Liver (tissue), 9 donors: ENCODE results near the gene ZFAND3. TPM values are rescaled to one million over a fixed set of nuclear protein-coding genes. Genes with fewer than 3 reads are reported as not detected.

Source experiments
- DNase-seq: peaks from one replicate; pipeline ENCODE4 v3.0.0-alpha.2; 2017; ENCODE audit warnings: low spot score
- H3K27ac ChIP-seq, 2 donors: one replicate each; pipeline ENCODE4 v1.7.0; 2013; ENCODE audit warnings: inconsistent platforms in 2 of 2, low read length in 2 of 2, control low read depth in 1 of 2, low read depth in 1 of 2, mild to moderate bottlenecking in 1 of 2
- H3K27me3 ChIP-seq, 4 donors: one replicate each; pipeline versions ENCODE4 v1.6.1 to v1.7.0; 2013; ENCODE audit warnings: low read length in 3 of 4, inconsistent platforms in 1 of 4, mild to moderate bottlenecking in 1 of 4, moderate library complexity in 1 of 4; ENCODE audit not compliant: control insufficient read depth in 4 of 4, insufficient read depth in 4 of 4
- H3K36me3 ChIP-seq, 4 donors: one replicate each; pipeline versions ENCODE4 v1.6.1 to v1.7.0; 2013; ENCODE audit warnings: low read length in 3 of 4, mild to moderate bottlenecking in 3 of 4, low read depth in 1 of 4, moderate library complexity in 1 of 4; ENCODE audit not compliant: control insufficient read depth in 4 of 4, insufficient read depth in 3 of 4
- H3K4me1 ChIP-seq, 4 donors: one replicate each; pipeline versions ENCODE4 v1.6.1 to v1.7.0; 2013; ENCODE audit warnings: low read length in 3 of 4, mild to moderate bottlenecking in 3 of 4, moderate library complexity in 1 of 4; ENCODE audit not compliant: control insufficient read depth in 4 of 4, insufficient read depth in 4 of 4
- H3K4me3 ChIP-seq, 3 donors: one replicate each; pipeline versions ENCODE4 v1.6.1 to v1.7.0; 2013; ENCODE audit warnings: low read length in 3 of 3, control low read depth in 1 of 3, low read depth in 1 of 3, mild to moderate bottlenecking in 1 of 3
- H3K9ac ChIP-seq, 2 donors: one replicate each; pipeline ENCODE4 v1.7.0; 2013; ENCODE audit warnings: low read length in 2 of 2, mild to moderate bottlenecking in 2 of 2, moderate library complexity in 2 of 2, control low read depth in 1 of 2, low read depth in 1 of 2
- H3K9me3 ChIP-seq, 4 donors: one replicate each; pipeline versions ENCODE4 v1.6.1 to v1.7.0; 2013; ENCODE audit warnings: low read length in 3 of 4; ENCODE audit not compliant: control insufficient read depth in 4 of 4
- ATF3 ChIP-seq: IDR thresholded peaks from 2 replicates; pipeline ENCODE4 v1.6.1; 2016; ENCODE audit warnings: antibody characterized with exemption
- EGR1 ChIP-seq, 2 donors: IDR thresholded peaks; 2 replicates each; pipeline ENCODE4 v1.6.1; 2016 to 2018; ENCODE audit warnings: antibody characterized with exemption in 2 of 2, low read depth in 2 of 2
- FOXA1 ChIP-seq: IDR thresholded peaks from 2 replicates; pipeline ENCODE4 v1.6.1; 2016; ENCODE audit warnings: antibody characterized with exemption
- FOXA2 ChIP-seq: IDR thresholded peaks from 2 replicates; pipeline ENCODE4 v1.6.1; 2016; ENCODE audit warnings: antibody characterized with exemption
- JUND ChIP-seq, 2 donors: IDR thresholded peaks; 2 replicates each; pipeline ENCODE4 v1.6.1; 2016; ENCODE audit warnings: antibody characterized with exemption in 2 of 2
- MAX ChIP-seq: IDR thresholded peaks from 2 replicates; pipeline ENCODE4 v1.6.1; 2016; ENCODE audit warnings: antibody characterized with exemption
- NR2F2 ChIP-seq: IDR thresholded peaks from 2 replicates; pipeline ENCODE4 v1.6.1; 2016; ENCODE audit warnings: antibody characterized with exemption
- RAD21 ChIP-seq, 2 donors: IDR thresholded peaks; 2 replicates each; pipeline ENCODE4 v1.6.1; 2016; ENCODE audit warnings: antibody characterized with exemption in 2 of 2, mild to moderate bottlenecking in 2 of 2
- REST ChIP-seq: IDR thresholded peaks from 2 replicates; pipeline ENCODE4 v1.6.1; 2016; ENCODE audit warnings: antibody characterized with exemption, mild to moderate bottlenecking
- RXRA ChIP-seq, 2 donors: IDR thresholded peaks; 2 replicates each; pipeline ENCODE4 v1.6.1; 2017 to 2018; ENCODE audit warnings: antibody characterized with exemption in 2 of 2, mild to moderate bottlenecking in 1 of 2
- SP1 ChIP-seq: IDR thresholded peaks from 2 replicates; pipeline ENCODE4 v1.6.1; 2018; ENCODE audit warnings: antibody characterized with exemption, mild to moderate bottlenecking
- TAF1 ChIP-seq: conservative IDR thresholded peaks from 2 replicates; pipeline ENCODE4 v1.6.1; 2016; ENCODE audit warnings: antibody characterized with exemption, mild to moderate bottlenecking
- YY1 ChIP-seq: IDR thresholded peaks from 2 replicates; pipeline ENCODE4 v1.6.1; 2016; ENCODE audit warnings: antibody characterized with exemption, mild to moderate bottlenecking
- ZBTB33 ChIP-seq: IDR thresholded peaks from 2 replicates; pipeline ENCODE4 v1.6.1; 2016; ENCODE audit warnings: antibody characterized with exemption
- WGBS: extraction: QIAGEN DNeasy Blood & Tissue Kit; methylation state at CpG from one replicate; pipeline ENCODE4 v1.1.7; 2013; 5-methylcytosine and 5-hydroxymethylcytosine counted together
- polyA plus RNA-seq, 2 donors: library from polyadenylated mRNA; stranded (reverse) in 1 of 2; unstranded in 1 of 2; fragments of 200-250 nt in 1 of 2; fragments of >200 nt in 1 of 2; fragmentation: Nextera tagmentation in 1 of 2; extraction: Ambion mirVana in 1 of 2; gene quantifications; one replicate each; pipeline versions ENCODE4 v1.2.1 to v1.2.3, GENCODE V29; 2013 to 2015
- total RNA-seq, 2 donors: library from RNA; depleted of rRNA; stranded (reverse); fragments of >200 nt; gene quantifications; one replicate each; pipeline ENCODE4 v1.2.3, GENCODE V29; 2014
- donor health status: healthy.
- donor health status: healthy.
- donor health status: healthy.
- donor health status: healthy.
- donor health status: healthy.

ZFAND3 gene
- total and polyA plus RNA-seq, 4 donors = 7.7 to 37.5 (median 23.1) TPM

- Histone ChIP-seq H3K4me3 (no peak overlapping the region), H3K27ac (no peak overlapping the region), H3K9me3 (no peaks in the 10 kb centered on the region), H3K27me3 (no peaks in the 10 kb centered on the region), H3K9ac (no peak overlapping the region), H3K36me3 (peaks cover 5 to 13% (median 9%) of the 10 kb centered on the region in 4 donors), H3K4me1 (no peaks in the 10 kb centered on the region)
- no peak for TF ChIP-seq RXRA (IDR thresholded peaks at IDR 0.05)
- no peak for TF ChIP-seq FOXA1
- no peak for TF ChIP-seq ZBTB33
- TF ChIP-seq MAX = no peak
- TF ChIP-seq ATF3 = no peak
- TF ChIP-seq RAD21 (IDR thresholded peaks at IDR 0.05) = no peak
- TF ChIP-seq NR2F2 = no peak
- no peak for TF ChIP-seq FOXA2
- TF ChIP-seq EGR1 (IDR thresholded peaks at IDR 0.05; ENCODE audit: low read depth in 2 of 2) = no peak
- TF ChIP-seq REST = no peak
- TF ChIP-seq SP1 = no peak
- no peak for TF ChIP-seq YY1
- TF ChIP-seq TAF1 = no peak
- no peak for TF ChIP-seq JUND (IDR thresholded peaks at IDR 0.05)
- WGBS = 97% methylated on average over 22 of the region's 22 CpGs
- DNase-seq = no peak
These were observed 332.3 kb downstream of the ZFAND3 start for GRCh38 chr6:38151580-38152500.

- Histone ChIP-seq H3K27me3 (no peaks in the 10 kb centered on the region), H3K9me3 (no peaks in the 10 kb centered on the region), H3K4me1 (no peaks in the 10 kb centered on the region), H3K4me3 (no peak overlapping the region), H3K36me3 (peaks cover 5 to 13% (median 9%) of the 10 kb centered on the region in 4 donors), H3K27ac (no peak overlapping the region), H3K9ac (no peak overlapping the region)
- WGBS = 81% methylated on average over 8 of the region's 8 CpGs
- no peak for DNase-seq
- TF ChIP-seq ATF3 = no peak
These were observed 333.1 kb downstream of the ZFAND3 start for GRCh38 chr6:38152620-38153019.
